ENCODE measurements around the gene ARHGEF11. TPM values are rescaled to one million over a fixed set of nuclear protein-coding genes. Genes with fewer than 3 reads are reported as not detected.
A peak's percentile ranks its signal among the peaks of the same experiment; 100 is the strongest.

The ARHGEF11 gene
- total RNA-seq, 1 experiment from 2014 or later: 41.1 TPM

DNA sequence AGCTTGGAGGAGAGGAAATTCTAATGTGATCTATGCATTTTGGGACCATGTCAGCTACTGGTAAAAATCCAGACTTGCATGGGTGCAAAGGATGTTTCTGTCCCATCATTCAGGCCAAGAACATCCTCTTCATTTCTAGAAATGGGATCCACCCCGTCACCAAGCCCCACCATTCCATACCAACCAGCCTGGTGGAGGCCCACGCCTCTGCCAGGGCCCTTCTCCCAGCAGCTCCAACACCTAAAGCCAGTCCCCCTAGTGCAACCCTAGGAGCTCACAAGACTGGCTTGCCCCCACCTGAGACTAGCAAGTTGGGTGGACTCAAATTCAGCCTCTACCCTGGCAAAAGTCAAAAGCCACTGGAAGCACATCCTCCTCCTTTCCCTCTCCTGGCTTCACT, 1.9 kb downstream of the ARHGEF11 start:
- no peak overlapping the region for H2AK5ac ChIP-seq (ENCODE audit: insufficient read length, low read length)
- Mint-ChIP-seq H3K27ac (peak overlapping the region in 1 of 3 experiments; percentile 11; a peak in 2 of 7 replicates), H3K9me3 (no peaks in the 10 kb centered on the region), H3K4me1 (peaks cover 54 to 56% of the 10 kb centered on the region in 2 experiments), H3K4me3 (peak overlapping the region; percentile 86 to 91), H3K36me3 (ENCODE audit: insufficient read depth in 1 of 3, low read depth in 3 of 3) (peaks cover 3 to 11% (median 3%) of the 10 kb centered on the region in 3 experiments; a peak in 4 of 7 replicates), H3K27me3 (ENCODE audit: low read depth) (no peaks in the 10 kb centered on the region; the same call in 1 of the 2 replicates)
- no peak overlapping the region for H3T11ph ChIP-seq (ENCODE audit: low read length)
- H2BK120ac ChIP-seq (ENCODE audit: low read depth, low read length, poor library complexity, severe bottlenecking): no peak overlapping the region
- no peak overlapping the region for H3K14ac ChIP-seq (ENCODE audit: insufficient read depth, low read length)
- H3K4me2 ChIP-seq (ENCODE audit: insufficient read depth, insufficient read length, low read length): peak overlapping the region; percentile 86
- TF ChIP-seq, protein P1, sequence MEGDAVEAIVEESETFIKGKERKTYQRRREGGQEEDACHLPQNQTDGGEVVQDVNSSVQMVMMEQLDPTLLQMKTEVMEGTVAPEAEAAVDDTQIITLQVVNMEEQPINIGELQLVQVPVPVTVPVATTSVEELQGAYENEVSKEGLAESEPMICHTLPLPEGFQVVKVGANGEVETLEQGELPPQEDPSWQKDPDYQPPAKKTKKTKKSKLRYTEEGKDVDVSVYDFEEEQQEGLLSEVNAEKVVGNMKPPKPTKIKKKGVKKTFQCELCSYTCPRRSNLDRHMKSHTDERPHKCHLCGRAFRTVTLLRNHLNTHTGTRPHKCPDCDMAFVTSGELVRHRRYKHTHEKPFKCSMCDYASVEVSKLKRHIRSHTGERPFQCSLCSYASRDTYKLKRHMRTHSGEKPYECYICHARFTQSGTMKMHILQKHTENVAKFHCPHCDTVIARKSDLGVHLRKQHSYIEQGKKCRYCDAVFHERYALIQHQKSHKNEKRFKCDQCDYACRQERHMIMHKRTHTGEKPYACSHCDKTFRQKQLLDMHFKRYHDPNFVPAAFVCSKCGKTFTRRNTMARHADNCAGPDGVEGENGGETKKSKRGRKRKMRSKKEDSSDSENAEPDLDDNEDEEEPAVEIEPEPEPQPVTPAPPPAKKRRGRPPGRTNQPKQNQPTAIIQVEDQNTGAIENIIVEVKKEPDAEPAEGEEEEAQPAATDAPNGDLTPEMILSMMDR (conservative IDR thresholded peaks at IDR 0.05): no peak
- WGBS (ENCODE audit: extremely low coverage, insufficient read length, low lambda C conversion rate): no CpG with 5 or more reads among the region's 2 CpGs
- H3K27ac ChIP-seq (ENCODE audit: insufficient read length, low read depth, low read length): no peak overlapping the region
- H2BK15ac ChIP-seq (ENCODE audit: low read depth, low read length): no peak overlapping the region
- H4K91ac ChIP-seq (ENCODE audit: insufficient read length, low read depth, low read length): no peak overlapping the region
- H4K8ac ChIP-seq (replicated peaks; ENCODE audit: insufficient read length, low read depth, low read length): no peak overlapping the region
- no peak for DNase-seq
- H2BK5ac ChIP-seq (ENCODE audit: insufficient read length, low read length): no peak overlapping the region
- H2AFZ ChIP-seq (ENCODE audit: low read length): no peak overlapping the region
- H4K20me1 ChIP-seq (ENCODE audit: control insufficient read depth, insufficient read depth, insufficient read length): no peaks in the 10 kb centered on the region
- H3K9ac ChIP-seq (ENCODE audit: extremely low read depth, insufficient read length, low read length): peak overlapping the region; percentile 6
- H3K27me3 ChIP-seq (ENCODE audit: insufficient read depth, low read length): no peaks in the 10 kb centered on the region
- H3K56ac ChIP-seq (ENCODE audit: insufficient read length, low read depth, low read length): no peak overlapping the region
- peaks cover 10% of the 10 kb centered on the region for H3K4me1 ChIP-seq (ENCODE audit: insufficient read depth, low read length)
- H3K9me3 ChIP-seq (ENCODE audit: control insufficient read depth, low read depth, low read length): no peaks in the 10 kb centered on the region
- no peak overlapping the region for H3K18ac ChIP-seq (ENCODE audit: insufficient read length, low read depth, low read length)
- peaks cover 25% of the 10 kb centered on the region; the same call in 1 of the 2 replicates for H3K79me2 ChIP-seq (ENCODE audit: insufficient read depth, low read length)
- H3K79me1 ChIP-seq (ENCODE audit: insufficient read depth, low read depth, low read length, poor library complexity, severe bottlenecking): peaks cover 14% of the 10 kb centered on the region
- H2BK12ac ChIP-seq (ENCODE audit: insufficient read length, low read depth, low read length): no peak overlapping the region
- no peak overlapping the region for H4K5ac ChIP-seq (ENCODE audit: insufficient read length, low read depth, low read length)
- peaks cover 23% of the 10 kb centered on the region for H3K23me2 ChIP-seq (ENCODE audit: insufficient read length, low read depth, low read length, poor library complexity, severe bottlenecking)
- no peak overlapping the region for H3K23ac ChIP-seq (ENCODE audit: insufficient read length, low read depth, low read length)
- H3K4ac ChIP-seq (ENCODE audit: low read depth, low read length): no peak overlapping the region
- no peak overlapping the region for H2BK20ac ChIP-seq (ENCODE audit: low read depth, low read length, poor library complexity, severe bottlenecking)

Data from H9 (cell line).